Hypothalamus (tissue), 51 donors: ENCODE data around the gene IGDCC3.
"Not testable (repeated sequence)": the region's sequence is repeated elsewhere in the genome, so short reads cannot be mapped to it uniquely, and the experiment has no call there.

Source experiments
- DNase-seq, 51 donors: peaks; one replicate each; lab custom pipeline; 2025; lab: John Stamatoyannopoulos, UW

Gene IGDCC3

DNA sequence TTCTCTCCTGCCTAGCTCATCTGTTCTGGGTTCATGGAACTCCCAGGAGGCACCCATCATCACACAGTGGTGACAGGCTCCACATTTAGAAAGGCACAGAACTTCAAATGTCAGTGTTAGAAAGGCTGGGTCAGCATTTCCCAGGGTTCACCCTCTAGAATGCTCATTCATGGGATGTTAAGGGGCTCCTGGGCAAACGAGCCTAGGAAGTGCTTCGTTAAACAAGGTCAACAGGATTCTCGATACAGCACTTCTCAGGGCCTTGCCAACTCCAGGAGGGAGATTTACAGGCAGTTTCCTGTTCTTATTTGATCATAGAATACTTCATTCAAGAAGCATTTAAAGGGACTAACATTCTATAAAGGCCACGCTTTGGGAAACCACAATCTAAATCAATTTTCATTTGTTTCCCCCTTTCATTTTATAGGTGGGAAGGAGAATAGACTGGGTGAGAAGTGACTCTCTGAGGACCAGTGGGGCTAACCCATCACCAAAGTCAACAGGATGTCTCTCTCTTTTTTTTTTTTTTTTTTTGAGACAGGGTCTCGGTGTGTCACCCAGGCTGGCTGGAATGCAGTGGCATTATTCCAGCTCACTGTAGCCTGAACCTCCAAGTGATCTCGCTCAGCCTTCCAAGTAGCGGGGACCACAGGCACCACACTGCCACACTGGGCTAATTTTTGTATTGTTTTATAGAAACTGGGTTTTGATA is 30.7 kb upstream of the IGDCC3 start:
- no peak for DNase-seq

DNA sequence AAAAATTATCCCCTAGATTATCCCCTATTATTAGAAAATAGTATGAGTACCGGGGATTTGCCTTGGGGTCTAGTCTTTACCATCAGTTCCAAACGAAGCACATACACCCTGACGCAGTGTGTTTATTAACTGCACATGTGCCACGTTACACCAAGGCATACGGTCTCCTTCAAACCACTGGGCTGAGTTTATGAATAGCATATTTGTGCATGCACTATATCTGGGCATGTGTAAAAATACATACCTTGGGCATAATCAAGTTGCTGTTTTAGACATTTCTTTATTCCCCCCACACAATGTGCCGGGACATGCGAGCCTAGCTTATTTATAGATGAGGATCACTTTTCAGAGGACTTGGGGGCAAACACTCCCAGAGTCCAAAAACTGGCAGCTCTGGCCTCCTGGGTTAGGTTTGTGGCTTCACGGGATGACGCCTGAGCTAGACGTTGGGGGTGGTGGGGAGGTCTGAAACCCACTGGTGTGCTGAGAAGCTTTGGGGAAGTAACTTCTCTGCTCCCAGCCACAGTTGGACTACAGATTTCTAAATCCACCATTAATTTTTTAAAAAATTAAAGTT is 28.7 kb upstream of the IGDCC3 start:
- no peak for DNase-seq

DNA sequence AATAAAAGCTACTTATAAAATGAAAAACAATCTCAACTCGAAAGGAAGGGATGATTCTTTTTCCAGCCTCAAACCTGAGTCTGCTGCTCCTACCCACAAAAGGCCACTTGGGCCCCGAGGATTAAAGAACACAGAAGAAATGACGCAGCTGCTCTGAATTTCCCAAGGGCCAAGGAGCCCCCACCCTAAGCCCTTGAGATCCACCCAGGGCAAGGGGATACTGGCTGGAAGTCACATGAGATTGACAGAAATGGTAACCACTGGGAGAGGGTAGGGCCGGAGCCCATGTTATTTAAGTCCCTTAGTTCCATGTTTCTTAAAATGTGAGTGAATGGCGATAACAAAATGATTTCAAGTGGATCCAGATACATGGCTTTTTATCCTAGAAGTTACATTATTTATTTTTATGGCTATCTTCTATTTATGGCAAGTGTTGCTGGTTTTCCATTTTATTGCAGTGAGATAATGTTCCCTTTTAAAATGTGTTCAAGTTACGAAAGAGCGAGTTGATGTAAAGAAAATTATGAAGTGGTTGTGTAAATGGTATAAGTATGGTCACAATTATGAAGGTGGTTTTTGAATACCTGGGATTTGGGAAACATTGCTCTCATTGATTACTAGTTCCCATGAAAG is 28.1 kb upstream of the IGDCC3 start:
- DNase-seq, result no peak

DNA sequence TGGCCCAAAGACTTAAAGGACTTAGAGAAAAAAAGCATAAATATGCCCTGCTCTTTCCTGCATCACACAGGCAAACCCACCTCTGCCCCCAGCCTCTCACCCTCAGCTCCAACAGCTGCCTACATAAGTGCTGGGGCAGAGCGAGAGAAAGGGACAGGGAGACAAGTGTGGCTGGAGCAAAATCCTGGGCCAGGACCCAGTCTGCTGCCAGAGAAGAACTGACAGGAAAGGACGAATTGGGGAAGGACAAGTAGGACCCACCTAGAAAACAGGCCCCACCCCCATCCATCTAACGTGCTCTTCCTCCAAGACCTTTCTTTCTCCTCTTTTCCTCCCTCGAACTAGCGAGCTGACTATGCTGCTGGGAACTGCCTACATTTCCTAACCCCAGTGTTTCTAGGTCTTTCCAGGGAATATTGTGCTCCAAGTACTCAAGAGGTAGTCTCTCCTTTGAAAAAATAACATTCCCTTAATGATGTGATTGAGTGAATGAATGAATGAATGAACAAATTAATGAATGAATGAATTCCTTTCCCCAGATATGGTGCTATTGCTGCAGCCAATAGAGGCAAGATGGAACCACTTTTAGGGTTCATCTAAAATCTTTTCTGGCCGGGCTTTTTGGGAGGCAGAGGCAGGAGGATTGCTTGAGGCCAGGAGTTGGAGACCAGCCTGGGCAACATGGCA is 26.5 kb upstream of the IGDCC3 start:
- no peak for DNase-seq

DNA sequence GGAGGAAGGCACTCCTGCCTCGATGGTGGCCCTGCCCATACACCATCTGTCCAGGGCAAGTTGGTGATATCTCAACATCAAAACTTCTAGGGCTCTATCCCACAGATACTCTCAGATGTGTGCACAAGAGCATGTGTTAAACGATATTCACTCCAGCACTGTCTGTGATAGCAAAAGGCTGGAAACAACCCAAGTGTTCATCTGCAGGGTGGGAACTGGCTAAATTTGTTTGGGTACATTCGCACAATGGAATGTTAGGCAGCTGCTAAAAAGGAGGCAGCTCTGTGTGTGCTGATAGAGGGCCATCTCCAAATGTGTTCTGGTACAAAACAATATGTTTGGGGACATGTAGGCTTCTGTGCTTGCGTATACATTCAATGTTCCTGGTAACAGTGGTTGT is 25.2 kb upstream of the IGDCC3 start:
- no peak for DNase-seq

DNA sequence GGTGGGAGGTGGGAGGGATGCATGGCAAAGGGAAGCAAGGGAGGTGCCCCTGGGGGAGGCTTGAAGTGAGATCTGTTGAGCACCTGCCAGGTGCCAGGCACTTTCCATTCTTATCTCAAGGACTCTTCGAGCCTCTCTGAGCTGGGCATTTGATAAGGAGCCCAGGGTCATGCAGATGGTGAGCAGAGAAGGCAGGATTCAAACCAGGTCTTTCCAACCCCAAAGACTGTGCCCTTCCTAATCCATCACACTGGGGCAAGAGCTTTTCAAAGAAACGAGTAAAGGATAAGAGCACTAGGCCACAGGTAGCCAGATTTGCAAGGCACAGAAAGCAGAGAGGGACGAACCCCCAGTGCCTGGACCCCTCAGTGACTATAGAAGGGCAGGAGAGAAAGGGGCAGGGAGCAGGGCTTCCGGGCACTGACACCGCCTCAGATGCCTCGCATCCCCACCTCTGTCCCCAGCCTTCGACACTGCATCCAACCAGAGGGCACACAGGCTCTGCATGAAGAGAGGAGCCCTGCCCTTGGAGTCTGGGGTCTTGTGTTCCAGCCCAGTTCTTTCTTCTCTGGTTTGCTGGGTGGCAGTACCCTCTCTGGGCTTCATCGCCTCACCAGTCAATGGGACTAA is 23.9 kb upstream of the IGDCC3 start:
- no peak for DNase-seq

DNA sequence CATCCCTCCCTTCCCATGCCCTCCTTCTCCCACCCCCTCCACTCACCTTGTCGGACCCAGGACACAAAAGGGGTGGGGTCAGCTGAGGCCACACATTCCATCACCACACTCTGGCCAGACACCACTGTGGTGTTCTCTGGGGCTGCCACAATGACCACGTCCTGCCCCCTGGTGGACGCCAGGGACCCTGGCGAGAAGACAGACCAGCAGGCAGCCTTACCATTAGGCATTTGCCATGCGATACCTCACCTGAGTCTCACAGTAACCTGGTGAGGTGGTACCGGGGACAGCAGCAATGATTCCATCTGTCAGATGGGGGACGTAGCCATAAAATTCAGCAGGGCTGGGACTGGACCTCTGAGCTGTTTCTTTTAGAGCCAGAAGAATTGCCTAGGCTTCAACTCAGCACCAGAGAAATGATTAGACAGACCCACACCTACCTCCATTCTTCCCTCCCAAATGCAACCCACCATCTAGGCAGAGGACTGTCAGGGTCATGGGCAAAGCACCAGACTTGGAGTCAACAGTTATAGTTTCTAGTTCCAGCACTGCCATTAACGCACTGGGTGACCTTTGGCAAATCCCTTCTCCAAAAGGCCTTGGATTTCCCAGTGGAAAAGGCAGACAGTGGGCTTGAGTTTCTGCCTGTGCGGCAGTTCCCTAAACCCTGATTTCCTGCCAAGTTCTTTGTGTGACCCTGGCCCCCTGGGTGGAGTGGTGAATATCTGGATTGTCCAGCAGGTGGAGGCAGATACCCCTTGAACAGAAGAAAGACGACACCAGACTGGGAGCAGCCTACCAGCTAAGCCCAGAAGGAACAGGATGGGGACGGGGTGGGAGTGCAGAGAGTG is 23.2 kb upstream of the IGDCC3 start:
- peak in 26 of 51 donors; percentile 12 to 61 (median 32) for DNase-seq

DNA sequence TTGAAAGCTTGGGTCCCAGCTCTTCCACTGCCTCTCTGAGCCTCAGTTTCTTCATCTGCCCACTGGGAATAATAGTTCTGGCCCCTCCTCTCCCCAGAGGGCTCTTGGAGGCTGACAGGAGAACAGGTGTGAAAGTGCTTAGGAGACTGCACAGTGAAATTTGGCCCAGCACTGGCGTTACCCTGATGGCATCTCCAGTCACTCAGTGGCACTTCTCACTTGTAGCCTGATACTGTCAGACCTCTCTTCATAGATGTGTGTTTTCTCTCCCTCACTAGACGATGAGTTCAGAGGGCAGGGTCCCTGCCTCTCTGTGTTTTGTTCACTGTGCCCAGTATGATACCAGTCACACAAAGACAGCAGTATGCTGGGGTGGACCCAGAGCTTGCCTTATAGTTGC is 22.2 kb upstream of the IGDCC3 start:
- DNase-seq, result no peak

DNA sequence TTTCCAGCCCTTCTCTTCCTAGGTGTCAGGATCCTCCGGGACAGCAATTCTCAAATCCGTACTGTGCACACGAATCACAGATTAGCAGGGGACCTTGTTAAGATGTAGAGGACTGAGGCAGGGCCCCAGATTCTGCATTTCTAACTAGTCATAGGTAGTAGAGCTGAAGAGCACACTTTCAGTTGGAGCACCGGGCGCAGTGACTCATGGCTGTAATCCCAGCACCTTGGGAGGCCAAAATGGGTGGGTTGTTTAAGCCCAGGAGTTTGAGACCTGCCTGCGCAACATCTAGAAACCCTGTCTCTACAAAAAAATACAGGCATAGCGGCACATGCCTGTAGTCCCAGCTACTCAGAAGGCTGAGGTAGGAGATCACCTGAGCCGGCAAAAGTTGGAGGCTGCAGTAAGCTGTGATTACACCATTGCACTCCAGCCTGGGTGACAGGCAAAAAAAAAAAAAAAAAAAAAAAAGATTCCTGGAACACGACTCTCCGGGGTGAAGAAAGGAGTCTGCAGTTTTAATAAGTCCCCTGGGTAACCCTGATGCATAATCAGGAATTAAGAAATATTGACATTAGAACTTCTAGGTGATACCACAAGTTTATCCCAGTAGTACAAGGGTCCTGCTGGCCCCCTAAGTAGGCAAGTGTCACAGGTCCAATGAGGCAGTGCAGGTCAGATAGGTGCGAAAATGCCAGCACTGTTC is 21.4 kb upstream of the IGDCC3 start:
- DNase-seq, result no peak

DNA sequence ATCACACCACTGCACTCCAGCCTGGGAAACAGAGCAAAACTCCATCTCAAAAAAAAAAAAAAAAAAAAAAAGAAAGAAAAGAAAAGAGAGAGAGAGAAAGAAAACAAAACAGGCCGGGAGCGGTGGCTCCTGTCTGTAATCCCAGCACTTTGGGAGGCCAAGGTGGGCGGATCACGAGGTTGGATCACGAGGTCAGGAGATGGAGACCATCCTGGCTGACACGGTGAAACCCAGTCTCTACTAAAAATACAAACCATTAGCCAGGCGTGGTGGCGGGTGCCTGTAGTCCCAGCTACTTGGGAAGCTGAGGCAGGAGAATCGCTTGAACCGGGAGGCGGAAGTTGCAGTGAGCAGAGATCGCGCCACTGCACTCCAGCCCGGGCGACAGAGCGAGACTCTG is 20.7 kb upstream of the IGDCC3 start:
- not testable (repeated sequence) for DNase-seq

DNA sequence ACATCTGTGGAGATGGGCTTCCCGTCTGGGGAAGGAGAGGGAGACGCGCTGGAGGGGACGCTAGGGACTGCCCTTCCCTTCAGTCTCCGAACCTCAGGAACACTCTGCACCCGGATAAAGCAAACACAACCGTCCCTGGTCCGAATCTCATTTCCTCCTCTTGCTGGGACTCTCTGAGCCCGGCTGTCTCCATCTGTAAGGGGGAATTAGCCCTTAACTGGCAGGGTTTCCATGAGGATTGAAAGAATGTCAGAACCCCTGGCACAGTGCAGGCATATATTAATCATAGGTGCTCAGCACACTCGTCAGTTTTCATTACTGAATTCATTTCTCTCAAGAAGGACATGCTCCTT is 19.1 kb upstream of the IGDCC3 start:
- DNase-seq, result no peak

DNA sequence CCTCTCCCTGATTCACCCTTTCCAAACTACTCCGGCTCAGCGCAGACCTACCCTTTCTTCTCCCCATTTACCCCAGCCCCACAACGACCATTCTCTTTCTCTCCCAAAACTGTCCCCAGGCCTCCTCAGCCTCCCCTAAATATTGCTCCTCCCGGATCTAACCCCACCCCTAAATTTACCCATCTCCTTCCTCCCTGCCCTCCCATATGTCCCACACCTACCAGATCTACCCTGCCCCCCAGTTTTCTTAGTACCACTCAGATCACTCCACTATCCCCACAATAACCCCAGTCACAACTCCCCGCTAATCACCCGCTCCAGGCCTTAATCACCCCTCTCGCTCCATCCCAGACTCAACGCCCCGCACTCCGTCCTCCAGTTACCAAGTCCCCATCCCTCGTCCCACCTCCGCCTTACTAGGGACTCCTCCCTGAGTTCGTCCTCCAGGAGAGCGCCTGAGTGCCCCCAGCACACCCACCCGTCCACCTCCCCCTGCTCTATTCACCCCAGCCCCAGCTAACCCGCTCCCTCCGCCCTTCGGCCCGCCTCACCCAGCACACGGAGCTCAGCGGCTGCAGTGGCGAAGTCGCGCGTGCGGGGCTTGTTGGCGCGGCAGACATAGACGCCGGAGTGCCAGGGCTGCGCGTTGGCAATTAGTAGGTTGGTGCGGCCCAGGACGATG is 18.6 kb upstream of the IGDCC3 start:
- DNase-seq, result no peak

DNA sequence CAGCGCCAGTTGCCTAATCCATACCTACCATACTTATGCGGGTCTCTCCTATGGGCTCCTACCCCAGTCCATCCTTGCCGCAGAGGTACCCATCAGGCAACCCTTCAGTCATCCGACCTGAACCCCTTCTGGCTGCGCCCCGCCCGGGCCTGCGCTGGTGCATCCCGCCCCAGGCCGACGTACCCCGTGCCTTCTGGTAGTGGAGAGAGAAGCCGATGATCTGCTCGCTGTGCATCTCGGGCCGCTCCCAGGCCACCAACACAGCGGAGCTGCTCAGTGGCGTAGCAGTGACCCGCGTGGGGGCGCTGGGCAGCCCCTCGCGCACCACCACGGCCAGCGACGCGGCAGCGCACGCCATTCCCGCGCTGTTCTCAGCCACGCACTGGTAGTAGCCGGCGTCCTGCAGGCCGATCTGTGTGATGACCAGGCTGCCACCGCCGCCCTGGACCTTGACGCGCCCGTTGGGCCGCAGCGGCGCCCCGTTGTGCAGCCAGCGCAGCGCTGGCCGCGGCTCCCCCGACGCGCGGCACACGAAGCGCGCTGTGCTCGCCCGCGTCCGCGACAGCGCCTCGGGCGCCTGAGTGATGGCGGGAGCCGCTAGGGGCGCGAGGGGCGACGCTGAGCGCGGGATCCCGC is 17.9 kb upstream of the IGDCC3 start:
- DNase-seq, result peak in 1 of 51 donors; percentile 10

DNA sequence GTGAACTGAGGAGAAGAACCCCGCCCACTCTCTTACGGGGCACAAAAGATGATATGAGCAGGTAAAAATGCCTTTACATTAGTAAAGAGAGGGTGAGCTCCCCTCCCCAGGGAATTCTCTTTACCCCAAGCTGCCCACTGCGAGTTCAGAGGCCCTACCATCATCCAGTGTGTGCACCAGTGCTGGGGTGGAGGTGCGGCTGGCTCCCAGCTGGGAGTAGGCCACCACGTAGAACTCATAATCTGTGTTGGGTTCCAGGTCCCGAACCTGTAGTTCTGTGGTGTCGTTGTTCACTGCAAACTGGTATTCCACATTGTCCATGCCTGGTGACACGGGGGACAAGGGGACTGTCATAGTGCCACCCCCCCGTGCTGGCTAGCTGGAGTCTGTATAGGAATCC is 17.1 kb upstream of the IGDCC3 start:
- DNase-seq, result no peak

DNA sequence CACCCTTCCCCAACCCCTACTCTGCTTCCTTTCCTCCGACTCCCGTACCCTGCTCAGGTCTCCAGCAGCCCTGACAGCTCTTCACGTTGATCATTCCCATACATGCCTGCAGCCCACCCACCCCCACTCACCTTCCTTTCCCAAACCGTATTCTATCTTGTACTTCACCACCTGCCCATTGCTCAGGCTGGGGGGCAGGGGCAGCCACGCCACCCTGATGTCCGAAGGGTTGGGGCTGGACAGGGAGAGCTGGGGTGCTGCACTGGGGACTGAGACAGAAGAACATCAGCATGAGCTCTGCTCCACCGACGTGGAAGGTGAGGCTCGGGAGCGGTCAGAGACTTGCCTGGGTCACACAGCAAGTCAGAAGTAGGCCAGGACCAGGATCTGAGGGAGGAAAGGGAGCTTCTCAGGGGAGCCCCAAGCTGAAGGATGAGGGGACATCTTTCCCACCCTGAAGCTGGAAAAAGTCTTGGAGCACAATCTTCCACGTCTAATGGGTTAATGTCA is 16.5 kb upstream of the IGDCC3 start:
- DNase-seq, result no peak

DNA sequence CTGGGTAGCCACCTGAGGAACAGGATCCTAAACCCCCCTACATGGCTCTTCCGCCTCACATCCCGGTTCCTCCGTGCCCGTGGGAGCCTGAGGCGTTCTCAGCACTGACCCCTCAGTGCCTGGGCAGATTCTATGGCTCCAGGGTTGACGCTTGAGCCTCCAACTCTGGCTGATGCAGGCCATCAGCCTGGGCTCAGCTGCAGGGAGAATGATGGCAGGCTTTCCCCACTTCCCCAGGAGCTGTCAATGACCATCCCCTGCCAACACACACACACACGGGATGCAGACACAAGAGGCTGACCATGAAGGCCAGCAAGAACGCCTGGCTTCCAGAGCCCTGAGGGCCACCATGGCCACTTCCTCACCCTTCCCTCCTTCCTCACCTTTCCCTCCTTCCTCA is 15.8 kb upstream of the IGDCC3 start:
- no peak for DNase-seq

DNA sequence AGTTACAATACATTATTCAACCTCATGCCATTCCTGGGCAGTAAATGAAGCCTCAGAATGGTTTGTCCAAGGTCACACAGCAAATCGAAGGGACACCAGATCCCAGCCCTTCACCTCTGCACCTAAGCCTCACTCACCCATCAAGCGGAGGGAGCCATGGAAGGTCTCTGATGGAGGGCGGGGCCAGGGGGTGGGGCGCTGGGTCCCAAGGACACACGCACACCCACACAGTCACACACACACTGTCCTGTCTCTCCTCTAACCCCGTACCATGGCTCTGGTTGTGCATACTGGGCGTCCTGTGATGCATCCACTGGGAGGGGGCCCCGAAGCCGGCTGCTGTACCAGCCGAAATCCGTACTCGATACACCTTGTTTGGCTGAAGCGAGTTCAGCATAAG is 15.3 kb upstream of the IGDCC3 start:
- no peak for DNase-seq

DNA sequence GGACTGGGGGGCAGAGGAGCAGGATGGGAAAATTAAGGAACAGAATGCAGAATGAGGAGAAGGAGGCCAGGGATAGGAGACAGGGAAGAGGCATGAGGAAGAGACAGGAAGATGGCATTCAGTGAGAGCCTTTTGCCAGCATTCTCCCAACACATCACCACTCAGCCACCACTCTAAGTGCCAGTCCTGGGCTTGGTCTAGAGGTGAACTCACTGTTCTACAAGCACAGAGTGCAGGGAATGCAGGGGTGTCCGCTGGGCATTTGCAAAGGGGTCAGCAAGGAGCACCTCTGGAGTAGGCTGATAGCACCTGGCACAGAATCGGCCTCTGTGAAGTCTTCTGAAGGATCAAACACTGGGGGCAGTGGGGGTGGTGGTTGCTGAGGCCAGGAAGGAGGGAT is 14.6 kb upstream of the IGDCC3 start:
- DNase-seq, result no peak
